NB4 (cell line): ENCODE measurements around the gene D2HGDH.

Source experiments
- CTCF ChIP-seq: IDR thresholded peaks from one replicate; pipeline ENCODE4 v1.5.1; 2012; ENCODE audit warnings: low read depth, low read length
- MAX ChIP-seq: IDR thresholded peaks from 2 replicates; pipeline ENCODE4 v1.6.1; 2011; ENCODE audit warnings: low read depth, low read length
- POLR2A ChIP-seq: IDR thresholded peaks from 2 replicates; pipeline ENCODE4 v1.6.1; 2011; ENCODE audit warnings: mild to moderate bottlenecking; ENCODE audit not compliant: insufficient read length; ENCODE audit errors: extremely low read depth

GRCh38 chr2:241798631-241799521 is 64.4 kb downstream of the D2HGDH start:
- TF ChIP-seq POLR2A (no peak), CTCF (no peak), MAX (no peak)
